GM12878 (cell line): Measurements from ENCODE around the gene ZNF700. TPM values are rescaled to one million over a fixed set of nuclear protein-coding genes. Genes with fewer than 3 reads are reported as not detected.

Experiments used
- ATAC-seq: fragments of 200-7000 bp; cut with Tn5 transposase; 3 replicates; pipeline ENCODE4 v1.9.1; 2020; ENCODE audit warnings: mild to moderate bottlenecking, moderate library complexity
- BruUV-seq: library from RNA; stranded (reverse); fragments of 400-500 nt; replicated peaks from 2 replicates; lab custom pipeline; 2021; lab: Mats Ljungman, UMichigan
- CTCF ChIA-PET: fragments of 300-600 bp; sonication (Branson Sonifier 250); formaldehyde crosslinking; extraction: SDS; loops from one replicate; lab custom pipeline; 2021; ENCODE audit warnings: inconsistent platforms; lab: Yijun Ruan, JAX
- POLR2A ChIA-PET: fragments of 350-600 bp; formaldehyde crosslinking; extraction: SDS; loops from one replicate; lab custom pipeline; 2021; ENCODE audit warnings: inconsistent platforms; lab: Charles Lee
- RAD21 ChIA-PET: fragments of 300-600 bp; sonication (Branson Sonifier 250); formaldehyde crosslinking; loops from one replicate; lab custom pipeline; 2023; ENCODE audit warnings: antibody characterized with exemption; ENCODE audit not compliant: unreplicated experiment; lab: Charles Lee
- SMC1A ChIA-PET: fragments of 300-600 bp; sonication (Branson Sonifier 250); formaldehyde crosslinking; loops from one replicate; lab custom pipeline; 2023; ENCODE audit not compliant: unreplicated experiment, uncharacterized antibody; lab: Charles Lee
- DNase-seq: peaks from one replicate; pipeline ENCODE4 v3.0.0-alpha.2; 2011; ENCODE audit warnings: low read depth, low spot score
- FAIRE-seq: peaks from 3 replicates; lab custom pipeline; 2011; peaks lifted over from hg19 to GRCh38; lab: Jason Lieb, UNC
- H2AFZ ChIP-seq: 2 replicates; pipeline ENCODE4 v1.6.0; 2011; ENCODE audit warnings: low read depth, low read length, control low read depth; ENCODE audit not compliant: control insufficient read depth
- H3K27ac ChIP-seq: 2 replicates; pipeline ENCODE4 v1.5.1; 2011; ENCODE audit warnings: control low read depth; ENCODE audit not compliant: control insufficient read depth, insufficient read depth
- H3K27me3 ChIP-seq, 2 experiments: replicated peaks in 1 of 2; 2 replicates each; pipeline versions ENCODE4 v1.6.0 to v1.6.1; 2011; ENCODE audit warnings: low read length in 1 of 2; ENCODE audit not compliant: control insufficient read depth in 2 of 2, insufficient read depth in 2 of 2
- H3K36me3 ChIP-seq, 2 experiments: 2 replicates each; pipeline ENCODE4 v1.5.1; 2011; ENCODE audit warnings: low read length in 1 of 2; ENCODE audit not compliant: control insufficient read depth in 2 of 2, insufficient read depth in 2 of 2
- H3K4me1 ChIP-seq: 2 replicates; pipeline ENCODE4 v1.6.1; 2011; ENCODE audit warnings: mild to moderate bottlenecking, low read length, moderate library complexity, mixed read lengths; ENCODE audit not compliant: control insufficient read depth, insufficient read depth
- H3K4me2 ChIP-seq: 2 replicates; pipeline ENCODE4 v1.6.0; 2011; ENCODE audit warnings: control low read depth; ENCODE audit not compliant: control insufficient read depth, insufficient read depth
- H3K4me3 ChIP-seq: fragments of 200-600 bp; sonication (generic); 2 replicates; pipeline ENCODE4 v1.5.1; 2016
- H3K79me2 ChIP-seq: 2 replicates; pipeline ENCODE4 v1.6.0; 2011; ENCODE audit warnings: low read length; ENCODE audit not compliant: control insufficient read depth, insufficient read depth
- H3K9ac ChIP-seq: 2 replicates; pipeline ENCODE4 v1.8.0; 2011; ENCODE audit warnings: low read length, control low read depth, mixed read lengths; ENCODE audit not compliant: control insufficient read depth, insufficient read depth
- H3K9me3 ChIP-seq: replicated peaks from 3 replicates; pipeline ENCODE4 v1.5.1; 2011; ENCODE audit warnings: mild to moderate bottlenecking, low read length; ENCODE audit not compliant: control insufficient read depth, insufficient read depth
- H4K20me1 ChIP-seq: 2 replicates; pipeline ENCODE4 v1.6.0; 2011; ENCODE audit not compliant: control insufficient read depth, insufficient read depth
- CBX5 ChIP-seq: sonication (generic); IDR thresholded peaks from 2 replicates; pipeline ENCODE4 v1.6.1; 2016; ENCODE audit warnings: low read depth, moderate library complexity, mild to moderate bottlenecking, inconsistent platforms
- EZH2 ChIP-seq: IDR thresholded peaks from 2 replicates; pipeline ENCODE4 v1.6.1; 2012; ENCODE audit warnings: low read depth, mild to moderate bottlenecking, control low read depth, inconsistent platforms, low read length, borderline replicate concordance; ENCODE audit not compliant: control insufficient read depth
- MEF2A ChIP-seq: IDR thresholded peaks from 2 replicates; pipeline ENCODE4 v1.6.1; 2011; ENCODE audit warnings: low read depth, mild to moderate bottlenecking, low read length, moderate library complexity; ENCODE audit not compliant: insufficient read depth
- MTA2 ChIP-seq: fragments of 450-650 bp; IDR thresholded peaks from 2 replicates; pipeline ENCODE4 v1.6.1; 2016; ENCODE audit warnings: low read depth, mild to moderate bottlenecking, moderate library complexity
- NFYB ChIP-seq: IDR thresholded peaks from 2 replicates; pipeline ENCODE4 v1.6.1; 2011; ENCODE audit warnings: low read depth, mild to moderate bottlenecking, low read length, improper control_type of control experiment, moderate library complexity; ENCODE audit not compliant: insufficient read depth
- RAD21 ChIP-seq: IDR thresholded peaks from 2 replicates; pipeline ENCODE4 v1.6.1; 2011; ENCODE audit warnings: mild to moderate bottlenecking, low read depth, low read length, moderate library complexity; ENCODE audit not compliant: insufficient read depth
- SKIL ChIP-seq: fragments of 450-650 bp; IDR thresholded peaks from 2 replicates; pipeline ENCODE4 v1.6.1; 2017; ENCODE audit warnings: mild to moderate bottlenecking, low read depth, inconsistent platforms; ENCODE audit not compliant: poor library complexity, severe bottlenecking
- SRF ChIP-seq, 2 experiments: IDR thresholded peaks; 2 replicates each; pipeline ENCODE4 v1.6.1; 2011; ENCODE audit warnings: low read depth in 2 of 2, low read length in 2 of 2, mild to moderate bottlenecking in 1 of 2, moderate library complexity in 1 of 2
- YBX1 ChIP-seq: fragments of 450-650 bp; IDR thresholded peaks from 2 replicates; pipeline ENCODE4 v1.6.1; 2016; ENCODE audit warnings: antibody characterized with exemption
- YY1 ChIP-seq: IDR thresholded peaks from 2 replicates; pipeline ENCODE4 v1.6.1; 2011; ENCODE audit warnings: low read depth, mild to moderate bottlenecking, low read length
- ZNF384 ChIP-seq: IDR thresholded peaks from 2 replicates; pipeline ENCODE4 v1.6.1; 2012; ENCODE audit warnings: low read depth, mild to moderate bottlenecking, low read length, improper control_type of control experiment, borderline replicate concordance
- WGBS: methylation state at CpG from one replicate; pipeline ENCODE4 v1.1.6; 2016; ENCODE audit warnings: low lambda C conversion rate; ENCODE audit not compliant: insufficient replicate concordance, insufficient coverage; ENCODE audit errors: missing lambda C conversion rate; 5-methylcytosine and 5-hydroxymethylcytosine counted together
- in situ Hi-C: fragments of 300-500 bp; cut with MboI; formaldehyde crosslinking; loops from 9 replicates; pipeline ENCODE4 v1.14.3; 2018; ENCODE audit warnings: mixed read lengths
- intact Hi-C: fragments of 100-400 bp; cut with micrococcal nuclease; formaldehyde crosslinking; loops from one replicate; pipeline ENCODE4 v1.14.2; 2022; ENCODE audit not compliant: unreplicated experiment
- polyA plus RNA-seq, 11 experiments: library from polyadenylated mRNA; depleted of rRNA in 4 of 11; unstranded in 6 of 11; stranded (reverse) in 5 of 11; fragments of >200 nt; fragmentation: Nextera tagmentation in 4 of 11; fragmentation: Illumina TruSeq in 1 of 11; extraction: Ambion mirVana in 4 of 11; extraction: Trizol in 1 of 11; gene quantifications; 1 replicate in 1 of 11; 2 replicates in 10 of 11; pipeline versions ENCODE4 v1.2.1 to v1.2.3, GENCODE V29; 2011 to 2016; ENCODE audit warnings: inconsistent platforms in 2 of 11, missing spikeins in 2 of 11, low read depth in 1 of 11
- total RNA-seq, 4 experiments: library from RNA; depleted of rRNA in 3 of 4; stranded (reverse); fragments of >200 nt in 3 of 4; fragmentation: Illumina TruSeq in 1 of 4; extraction: Trizol in 1 of 4; gene quantifications; 2 replicates each; pipeline versions ENCODE4 v1.2.1 to v1.2.3, GENCODE V29; 2013 to 2021
- TF ChIP-seq, protein P1 (sequence below): fragments of 450-650 bp; IDR thresholded peaks from 2 replicates; pipeline ENCODE4 v1.6.1; 2014; ENCODE audit warnings: mild to moderate bottlenecking
- TF ChIP-seq, protein P2 (sequence below): fragments of 450-650 bp; conservative IDR thresholded peaks from 2 replicates; pipeline ENCODE4 v1.6.1; 2017; ENCODE audit warnings: mild to moderate bottlenecking, moderate library complexity
- TF ChIP-seq, protein P3 (sequence below): IDR thresholded peaks from 2 replicates; pipeline ENCODE4 v1.6.1; 2012; ENCODE audit warnings: low read length, inconsistent platforms

Gene ZNF700
- total and polyA plus RNA-seq, 10 of the 15 experiments (the other 5 are each of a cell fraction or from before 2014, with no cell fraction given) = 6.7 to 16.0 (median 11.1) TPM

DNA sequence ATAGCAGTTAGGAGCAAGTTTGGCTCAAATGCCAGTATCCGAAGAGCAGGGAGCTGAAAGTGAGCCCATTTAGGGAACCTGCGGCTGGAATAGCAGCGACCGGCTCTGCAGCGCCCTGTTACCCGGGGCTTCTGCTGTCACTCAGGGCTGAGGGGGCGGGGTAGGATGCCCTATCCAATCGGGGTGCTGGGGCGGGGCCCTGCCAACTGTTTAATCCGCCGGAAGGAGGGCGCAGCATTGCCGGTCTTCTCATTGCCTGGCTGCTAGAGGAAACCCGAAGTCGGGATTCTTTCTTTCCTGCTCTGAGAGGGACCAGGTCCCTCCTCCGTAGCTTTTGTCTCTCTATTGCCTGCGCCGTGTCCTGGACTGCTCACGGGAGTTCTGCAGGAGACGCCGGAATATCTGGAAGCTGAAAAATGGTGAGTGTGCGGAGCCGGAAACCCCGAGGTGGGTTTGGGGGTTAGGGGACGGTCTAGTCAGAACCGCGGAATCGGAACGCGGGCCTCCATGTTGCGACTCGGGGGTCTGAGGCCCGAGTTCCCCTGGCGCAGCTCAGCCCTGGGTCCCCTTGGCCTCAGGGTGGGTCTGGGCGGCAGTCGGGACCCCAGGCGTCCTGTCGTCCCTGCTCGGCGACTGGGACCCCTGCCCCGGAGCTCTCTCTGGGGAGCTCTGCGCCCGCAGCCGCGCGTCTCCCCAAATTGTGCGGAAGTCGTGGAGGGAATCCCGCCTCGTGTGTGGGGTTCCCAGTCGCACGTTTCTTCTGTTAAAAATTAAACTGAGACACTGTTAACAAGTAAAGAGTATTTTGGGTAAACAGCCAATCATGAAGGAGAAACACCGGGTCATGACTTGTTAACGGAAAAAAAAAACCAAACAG, 62.7 kb downstream of the ZNF700 start:
- TSS peak; percentile 98 for BruUV-seq
- ChIA-PET SMC1A (interaction anchor here (0.6 to 10.5 kb wide), 14 partner anchors 11 to 390 kb away, joined by 3 to 133 read pairs (median 5); partner anchors contain the start of genes ZNF20, ZNF433, ZNF491 and ZNF700), RAD21 (interaction anchor here (0.7 to 9.2 kb wide), 19 partner anchors 10 to 626 kb away, joined by 3 to 105 read pairs (median 5); partner anchors contain the start of genes ZNF136, ZNF20, ZNF491 and ZNF563), CTCF (interaction anchor here (0.6 to 12.9 kb wide), 22 partner anchors 9 to 810 kb away, joined by 3 to 181 read pairs (median 8); partner anchors contain the start of genes ZNF20, ZNF433, ZNF491 and ZNF700), POLR2A (interaction anchor here (0.6 to 3.8 kb wide), 9 partner anchors 12 to 1026 kb away, joined by 3 to 37 read pairs (median 5); partner anchors contain the start of genes ZNF136 and ZNF700)
- under 1% methylated on average over 44 of the region's 54 CpGs for WGBS
- no peaks in the 10 kb centered on the region for H3K4me1 ChIP-seq
- no peaks in the 10 kb centered on the region for H3K27me3 ChIP-seq
- no peaks in the 10 kb centered on the region; a peak in 2 of 4 replicates for H3K36me3 ChIP-seq
- peak overlapping the region; percentile 86 for H3K9ac ChIP-seq
- no peaks in the 10 kb centered on the region for H4K20me1 ChIP-seq
- peak; percentile 23 for FAIRE-seq
- intact Hi-C loops = loop anchor here (1.0 to 2.0 kb wide), 3 partner anchors 23 to 65 kb away; partner anchors contain the start of gene ZNF878
- H3K79me2 ChIP-seq = peaks cover 20% of the 10 kb centered on the region
- H2AFZ ChIP-seq = peak overlapping the region; percentile 78
- no peaks in the 10 kb centered on the region; the same call in 2 of the 3 replicates for H3K9me3 ChIP-seq
- DNase-seq = peak; percentile 68
- peak overlapping the region; percentile 82 for H3K27ac ChIP-seq
- peak; percentile 99 for ATAC-seq
- H3K4me3 ChIP-seq = peak overlapping the region; percentile 96
- in situ Hi-C loops = no loop called here
- peak overlapping the region; percentile 87 for H3K4me2 ChIP-seq
- TF ChIP-seq YBX1 (no peak), ZNF384 (no peak), CBX5 (peak; percentile 47; the same call in 1 of the 2 replicates), MEF2A (no peak), MTA2 (no peak), RAD21 (no peak), SKIL (no peak), SRF (IDR thresholded peaks at IDR 0.05; ENCODE audit: low read depth in 2 of 2, low read length in 2 of 2) (no peak), NFYB (peak; percentile 93), EZH2 (no peak), YY1 (peak; percentile 52; the same call in 1 of the 2 replicates)
- TF ChIP-seq, protein P1, sequence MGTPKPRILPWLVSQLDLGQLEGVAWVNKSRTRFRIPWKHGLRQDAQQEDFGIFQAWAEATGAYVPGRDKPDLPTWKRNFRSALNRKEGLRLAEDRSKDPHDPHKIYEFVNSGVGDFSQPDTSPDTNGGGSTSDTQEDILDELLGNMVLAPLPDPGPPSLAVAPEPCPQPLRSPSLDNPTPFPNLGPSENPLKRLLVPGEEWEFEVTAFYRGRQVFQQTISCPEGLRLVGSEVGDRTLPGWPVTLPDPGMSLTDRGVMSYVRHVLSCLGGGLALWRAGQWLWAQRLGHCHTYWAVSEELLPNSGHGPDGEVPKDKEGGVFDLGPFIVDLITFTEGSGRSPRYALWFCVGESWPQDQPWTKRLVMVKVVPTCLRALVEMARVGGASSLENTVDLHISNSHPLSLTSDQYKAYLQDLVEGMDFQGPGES = no peak; the same call in 1 of the 2 replicates
- TF ChIP-seq, protein P2, sequence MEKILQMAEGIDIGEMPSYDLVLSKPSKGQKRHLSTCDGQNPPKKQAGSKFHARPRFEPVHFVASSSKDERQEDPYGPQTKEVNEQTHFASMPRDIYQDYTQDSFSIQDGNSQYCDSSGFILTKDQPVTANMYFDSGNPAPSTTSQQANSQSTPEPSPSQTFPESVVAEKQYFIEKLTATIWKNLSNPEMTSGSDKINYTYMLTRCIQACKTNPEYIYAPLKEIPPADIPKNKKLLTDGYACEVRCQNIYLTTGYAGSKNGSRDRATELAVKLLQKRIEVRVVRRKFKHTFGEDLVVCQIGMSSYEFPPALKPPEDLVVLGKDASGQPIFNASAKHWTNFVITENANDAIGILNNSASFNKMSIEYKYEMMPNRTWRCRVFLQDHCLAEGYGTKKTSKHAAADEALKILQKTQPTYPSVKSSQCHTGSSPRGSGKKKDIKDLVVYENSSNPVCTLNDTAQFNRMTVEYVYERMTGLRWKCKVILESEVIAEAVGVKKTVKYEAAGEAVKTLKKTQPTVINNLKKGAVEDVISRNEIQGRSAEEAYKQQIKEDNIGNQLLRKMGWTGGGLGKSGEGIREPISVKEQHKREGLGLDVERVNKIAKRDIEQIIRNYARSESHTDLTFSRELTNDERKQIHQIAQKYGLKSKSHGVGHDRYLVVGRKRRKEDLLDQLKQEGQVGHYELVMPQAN = 0 out of 2 replicates have a peak, but pooled peaks have one; percentile 47
- TF ChIP-seq, protein P3, sequence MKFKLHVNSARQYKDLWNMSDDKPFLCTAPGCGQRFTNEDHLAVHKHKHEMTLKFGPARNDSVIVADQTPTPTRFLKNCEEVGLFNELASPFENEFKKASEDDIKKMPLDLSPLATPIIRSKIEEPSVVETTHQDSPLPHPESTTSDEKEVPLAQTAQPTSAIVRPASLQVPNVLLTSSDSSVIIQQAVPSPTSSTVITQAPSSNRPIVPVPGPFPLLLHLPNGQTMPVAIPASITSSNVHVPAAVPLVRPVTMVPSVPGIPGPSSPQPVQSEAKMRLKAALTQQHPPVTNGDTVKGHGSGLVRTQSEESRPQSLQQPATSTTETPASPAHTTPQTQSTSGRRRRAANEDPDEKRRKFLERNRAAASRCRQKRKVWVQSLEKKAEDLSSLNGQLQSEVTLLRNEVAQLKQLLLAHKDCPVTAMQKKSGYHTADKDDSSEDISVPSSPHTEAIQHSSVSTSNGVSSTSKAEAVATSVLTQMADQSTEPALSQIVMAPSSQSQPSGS = no peak
